PC-3 (cell line): ENCODE measurements around the gene LPIN1. TPM values are rescaled to one million over a fixed set of nuclear protein-coding genes. Genes with fewer than 3 reads are reported as not detected.

Experiments used
- ATAC-seq: fragments of 200-7000 bp; cut with Tn5 transposase; 2 replicates; pipeline ENCODE4 v1.9.1; 2020; ENCODE audit warnings: mild to moderate bottlenecking, moderate library complexity
- BruUV-seq: library from RNA; stranded (reverse); fragments of 400-500 nt; replicated peaks from 2 replicates; lab custom pipeline; 2021; lab: Mats Ljungman, UMichigan
- CTCF ChIA-PET: fragments of 300-600 bp; sonication (Branson Sonifier 250); formaldehyde crosslinking; loops from one replicate; lab custom pipeline; 2022; ENCODE audit warnings: antibody characterized with exemption; lab: Charles Lee
- POLR2A ChIA-PET: fragments of 300-600 bp; sonication (Branson Sonifier 250); formaldehyde crosslinking; loops from one replicate; lab custom pipeline; 2022; ENCODE audit warnings: antibody characterized with exemption; ENCODE audit not compliant: unreplicated experiment; lab: Charles Lee
- DNase-seq: peaks from one replicate; pipeline ENCODE4 v3.0.0-alpha.2; 2015
- H2AFZ ChIP-seq: fragments of 300-600 bp; sonication (generic); 2 replicates; pipeline ENCODE4 v1.6.0; 2016; ENCODE audit warnings: antibody characterized with exemption, low read length
- H3F3A ChIP-seq: fragments of 300-600 bp; sonication (generic); one replicate; pipeline ENCODE4 v1.6.0; 2017; ENCODE audit warnings: antibody characterized with exemption, low read length, control low read depth, mild to moderate bottlenecking; ENCODE audit not compliant: unreplicated experiment
- H3K27ac ChIP-seq: fragments of 300-600 bp; sonication (generic); 2 replicates; pipeline ENCODE4 v1.5.1; 2016; ENCODE audit warnings: mild to moderate bottlenecking, low read length
- H3K27me3 ChIP-seq: fragments of 300-600 bp; sonication (generic); 2 replicates; pipeline ENCODE4 v1.6.1; 2016; ENCODE audit warnings: low read length, mixed read lengths
- H3K36me3 ChIP-seq: fragments of 300-600 bp; sonication (generic); 2 replicates; pipeline ENCODE4 v1.6.1; 2016; ENCODE audit warnings: low read depth, mixed run types, low read length, mixed read lengths
- H3K4me1 ChIP-seq: fragments of 300-600 bp; sonication (generic); 2 replicates; pipeline ENCODE4 v1.5.1; 2016; ENCODE audit warnings: low read length; ENCODE audit not compliant: insufficient read depth
- H3K4me2 ChIP-seq: fragments of 300-600 bp; sonication (generic); 2 replicates; pipeline ENCODE4 v1.6.0; 2016; ENCODE audit warnings: low read length
- H3K4me3 ChIP-seq: fragments of 300-600 bp; sonication (generic); 2 replicates; pipeline ENCODE4 v1.5.1; 2016; ENCODE audit warnings: mild to moderate bottlenecking, low read length, mixed read lengths
- H3K79me2 ChIP-seq: fragments of 300-600 bp; sonication (generic); 2 replicates; pipeline ENCODE4 v1.6.1; 2017; ENCODE audit warnings: low read length, mixed read lengths
- H3K9ac ChIP-seq: fragments of 300-600 bp; sonication (generic); 2 replicates; pipeline ENCODE4 v1.6.0; 2016; ENCODE audit warnings: mild to moderate bottlenecking, low read length
- H3K9me2 ChIP-seq: fragments of 300-600 bp; sonication (generic); replicated peaks from 2 replicates; pipeline ENCODE4 v1.6.1; 2016; ENCODE audit warnings: mixed run types, low read length, mixed read lengths
- H3K9me3 ChIP-seq: fragments of 300-600 bp; sonication (generic); 2 replicates; pipeline ENCODE4 v1.6.1; 2016; ENCODE audit warnings: low read length, mixed read lengths
- H4K20me1 ChIP-seq: fragments of 300-600 bp; sonication (generic); 2 replicates; pipeline ENCODE4 v1.6.1; 2016; ENCODE audit warnings: low read length, mixed read lengths
- CTCF ChIP-seq: fragments of 300-600 bp; sonication (generic); conservative IDR thresholded peaks from 2 replicates; pipeline ENCODE4 v1.5.1; 2017; ENCODE audit warnings: antibody characterized with exemption, low read depth, mild to moderate bottlenecking, low read length
- EZH2 ChIP-seq: fragments of 300-600 bp; sonication (generic); IDR thresholded peaks from one replicate; pipeline ENCODE4 v1.6.1; 2017; ENCODE audit warnings: antibody characterized with exemption, mild to moderate bottlenecking, low read length; ENCODE audit not compliant: unreplicated experiment
- EZH2phosphoT487 ChIP-seq: fragments of 300-600 bp; sonication (generic); IDR thresholded peaks from 2 replicates; pipeline ENCODE4 v1.6.1; 2018; ENCODE audit warnings: mild to moderate bottlenecking, antibody characterized with exemption, low read length, borderline replicate concordance
- intact Hi-C: fragments of 100-400 bp; cut with micrococcal nuclease; formaldehyde crosslinking; loops from 2 replicates; pipeline ENCODE4 v1.9.0; 2023
- total RNA-seq: library from RNA; depleted of rRNA; stranded (reverse); fragments of >200 nt; gene quantifications from 2 replicates; pipeline ENCODE4 v1.2.3, GENCODE V29; 2014

Gene LPIN1
- total RNA-seq, 1 experiment from 2014 or later = 40.9 TPM

DNA sequence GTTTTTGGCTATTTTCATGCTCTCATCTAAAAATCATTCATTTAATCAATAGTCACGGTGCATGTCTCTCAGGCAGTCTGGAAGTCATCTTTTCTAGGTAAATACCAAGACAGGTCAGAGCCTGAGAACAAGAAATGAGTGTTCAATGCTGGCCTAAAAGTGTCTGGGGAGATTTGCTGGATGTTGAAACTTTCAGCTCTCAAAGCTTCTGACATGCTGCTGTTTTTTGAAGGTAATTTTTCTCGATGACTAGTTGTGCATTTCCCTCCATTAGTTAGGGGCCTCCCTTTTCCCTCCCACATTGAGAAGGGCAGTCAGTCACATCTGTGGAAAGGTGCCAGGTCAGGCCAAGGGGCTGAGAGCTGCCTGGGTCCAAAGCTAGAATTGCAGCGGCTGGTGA, 115.6 kb downstream of the LPIN1 start:
- no peak for DNase-seq
- Histone ChIP-seq H3K9ac (no peak overlapping the region), H3K27me3 (no peaks in the 10 kb centered on the region), H4K20me1 (no peaks in the 10 kb centered on the region), H3K9me3 (0 out of 2 replicates have a peak, but pooled peaks cover 6% of the 10 kb centered on the region), H3K4me3 (no peak overlapping the region), H3K9me2 (no peaks in the 10 kb centered on the region), H3K4me2 (no peak overlapping the region), H3K79me2 (no peaks in the 10 kb centered on the region), H2AFZ (no peak overlapping the region), H3K27ac (no peak overlapping the region), H3K36me3 (no peaks in the 10 kb centered on the region), H3F3A (no peaks in the 10 kb centered on the region), H3K4me1 (peaks cover 10% of the 10 kb centered on the region)
- ChIA-PET POLR2A (no interaction called here), CTCF (no interaction called here)
- no TSS peak for BruUV-seq
- no peak for TF ChIP-seq EZH2
- no peak for TF ChIP-seq EZH2phosphoT487
- TF ChIP-seq CTCF = no peak
- no peak for ATAC-seq
- intact Hi-C loops = loop anchor here (10.0 kb wide), 3 partner anchors 193 to 1073 kb away; no protein-coding TSS in a partner anchor

DNA sequence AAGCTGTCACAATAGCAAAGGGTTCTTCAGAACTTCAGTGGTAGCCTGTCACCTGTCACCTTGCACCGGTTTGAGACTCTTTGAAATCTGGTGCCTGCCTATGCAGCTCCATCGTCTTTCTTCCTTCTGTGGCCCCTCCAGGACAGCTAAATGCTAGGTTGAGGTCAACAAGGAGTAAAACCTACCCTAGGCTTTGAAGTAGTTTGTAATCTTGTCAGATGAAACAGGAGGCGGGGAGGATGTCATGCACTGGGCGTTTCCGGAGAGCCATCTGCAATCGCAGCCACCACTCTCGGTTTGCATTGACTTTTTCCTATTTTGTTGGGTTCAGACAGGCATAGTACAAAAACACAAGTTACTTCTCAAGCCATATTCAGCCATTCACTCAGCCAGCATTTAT, 116.7 kb downstream of the LPIN1 start:
- intact Hi-C loops = loop anchor here (1.0 to 10.0 kb wide), 10 partner anchors 33 to 1144 kb away; no protein-coding TSS in a partner anchor
- H3K4me1 ChIP-seq = peaks cover 10% of the 10 kb centered on the region
- TF ChIP-seq EZH2phosphoT487 (no peak), CTCF (no peak), EZH2 (no peak)
- H3K27ac ChIP-seq = no peak overlapping the region
- H3F3A ChIP-seq = no peaks in the 10 kb centered on the region
- H3K4me3 ChIP-seq = no peak overlapping the region
- no peaks in the 10 kb centered on the region for H3K9me2 ChIP-seq
- H3K27me3 ChIP-seq = no peaks in the 10 kb centered on the region
- H4K20me1 ChIP-seq = no peaks in the 10 kb centered on the region
- H3K79me2 ChIP-seq = no peaks in the 10 kb centered on the region
- H3K9ac ChIP-seq = no peak overlapping the region
- POLR2A ChIA-PET = interaction anchor here (0.5 kb wide), 1 partner anchor 1806 kb away, joined by 3 read pairs; no protein-coding TSS in a partner anchor
- CTCF ChIA-PET = interaction anchor here (0.5 to 1.0 kb wide), 6 partner anchors 33 to 855 kb away, joined by 3 to 7 read pairs (median 4); partner anchors contain the start of gene TRIB2
- H2AFZ ChIP-seq = 0 out of 2 replicates have a peak overlapping the region, but pooled peaks have one; percentile 36
- BruUV-seq = no TSS peak
- H3K9me3 ChIP-seq = 0 out of 2 replicates have a peak, but pooled peaks cover 6% of the 10 kb centered on the region
- no peak overlapping the region for H3K4me2 ChIP-seq
- ATAC-seq (no peak), DNase-seq (no peak)
- H3K36me3 ChIP-seq = no peaks in the 10 kb centered on the region
